Vagina (tissue), 2 donors: Measurements from ENCODE around the gene MAD1L1. TPM values are rescaled to one million over a fixed set of nuclear protein-coding genes. Genes with fewer than 3 reads are reported as not detected.

Experiments
- DNase-seq, 2 donors: peaks; one replicate each; pipeline ENCODE4 v3.0.0-alpha.2; 2017; ENCODE audit errors: extremely low spot score in 2 of 2
- H3K27ac ChIP-seq: fragments of 200-600 bp; sonication (generic); one replicate; pipeline ENCODE4 v1.5.1; 2019
- H3K27me3 ChIP-seq: fragments of 200-600 bp; sonication (generic); one replicate; pipeline ENCODE4 v1.5.1; 2019
- H3K36me3 ChIP-seq, 2 donors: fragments of 200-600 bp; sonication (generic); one replicate each; pipeline ENCODE4 v1.5.1; 2017 to 2019
- H3K4me1 ChIP-seq: fragments of 200-600 bp; sonication (generic); one replicate; pipeline ENCODE4 v1.5.1; 2019
- H3K4me3 ChIP-seq, 2 donors: fragments of 200-600 bp; sonication (generic); 1 replicate in 1 of 2; 2 replicates in 1 of 2; pipeline ENCODE4 v1.5.1; 2016 to 2019
- H3K9me3 ChIP-seq: fragments of 200-600 bp; sonication (generic); one replicate; pipeline ENCODE4 v1.5.1; 2019
- CTCF ChIP-seq, 3 experiments: fragments of 450-650 bp in 2 of 3; fragments of 200-600 bp in 1 of 3; sonication (generic) in 1 of 3; IDR thresholded peaks; one replicate each; pipeline ENCODE4 v1.5.1; 2017 to 2019; ENCODE audit warnings: antibody characterized with exemption in 3 of 3, mild to moderate bottlenecking in 2 of 3, moderate library complexity in 2 of 3
- POLR2A ChIP-seq, 2 donors: fragments of 450-650 bp; IDR thresholded peaks; one replicate each; pipeline ENCODE4 v1.6.1; 2017; ENCODE audit warnings: antibody characterized with exemption in 2 of 2, mild to moderate bottlenecking in 2 of 2, moderate library complexity in 2 of 2
- POLR2AphosphoS5 ChIP-seq, 2 donors: sonication (generic); formaldehyde crosslinking; IDR thresholded peaks; one replicate each; pipeline ENCODE4 v1.9.0; 2017; ENCODE audit warnings: antibody characterized with exemption in 2 of 2, mild to moderate bottlenecking in 2 of 2, low read depth in 1 of 2; ENCODE audit not compliant: insufficient read depth in 1 of 2
- intact Hi-C: fragments of 100-400 bp; cut with DNase I; formaldehyde crosslinking; loops from one replicate; pipeline ENCODE4 v1.15.1; 2023
- total RNA-seq: library from RNA; depleted of rRNA; stranded (reverse); fragments of >200 nt; gene quantifications from one replicate; pipeline ENCODE4 v1.2.3, GENCODE V29; 2016

MAD1L1 gene
- total RNA-seq, 1 donor from 2014 or later, result 62.4 TPM

GRCh38 chr7:2040201-2040892 is 192.4 kb downstream of the MAD1L1 start:
- H3K27me3 ChIP-seq, result no peaks in the 10 kb centered on the region
- peaks cover 12% of the 10 kb centered on the region for H3K4me1 ChIP-seq
- DNase-seq, result no peak
- H3K36me3 ChIP-seq, result no peaks in the 10 kb centered on the region
- H3K4me3 ChIP-seq, result no peak overlapping the region
- H3K27ac ChIP-seq, result no peak overlapping the region
- intact Hi-C loops, result no loop called here
- no peaks in the 10 kb centered on the region for H3K9me3 ChIP-seq
- TF ChIP-seq POLR2AphosphoS5 (IDR thresholded peaks at IDR 0.05; ENCODE audit: insufficient read depth in 1 of 2, low read depth in 1 of 2), result no peak
- no peak for TF ChIP-seq CTCF (IDR thresholded peaks at IDR 0.05)

GRCh38 chr7:2038931-2039728 is 193.6 kb downstream of the MAD1L1 start:
- intact Hi-C loops, result no loop called here
- Histone ChIP-seq H3K27ac (no peak overlapping the region), H3K36me3 (no peaks in the 10 kb centered on the region), H3K4me1 (peaks cover 12% of the 10 kb centered on the region), H3K9me3 (no peaks in the 10 kb centered on the region), H3K4me3 (no peak overlapping the region), H3K27me3 (no peaks in the 10 kb centered on the region)
- no peak for DNase-seq
- TF ChIP-seq POLR2A (IDR thresholded peaks at IDR 0.05) (no peak), CTCF (IDR thresholded peaks at IDR 0.05) (no peak), POLR2AphosphoS5 (IDR thresholded peaks at IDR 0.05; ENCODE audit: insufficient read depth in 1 of 2, low read depth in 1 of 2) (no peak)

GRCh38 chr7:2037808-2038522 is 194.8 kb downstream of the MAD1L1 start:
- DNase-seq, result no peak
- Histone ChIP-seq H3K4me3 (peak overlapping the region; percentile 16 to 37), H3K9me3 (no peaks in the 10 kb centered on the region), H3K36me3 (no peaks in the 10 kb centered on the region), H3K27ac (peak overlapping the region; percentile 66), H3K4me1 (peaks cover 12% of the 10 kb centered on the region), H3K27me3 (no peaks in the 10 kb centered on the region)
- TF ChIP-seq CTCF (IDR thresholded peaks at IDR 0.05), result no peak
- TF ChIP-seq POLR2AphosphoS5 (IDR thresholded peaks at IDR 0.05; ENCODE audit: insufficient read depth in 1 of 2, low read depth in 1 of 2), result no peak
- no peak for TF ChIP-seq POLR2A (IDR thresholded peaks at IDR 0.05)
- intact Hi-C loops, result no loop called here

GRCh38 chr7:2037301-2037807 is 195.4 kb downstream of the MAD1L1 start:
- H3K4me3 ChIP-seq, result peak overlapping the region; percentile 16 to 37
- DNase-seq, result no peak
- H3K4me1 ChIP-seq, result peaks cover 12% of the 10 kb centered on the region
- H3K9me3 ChIP-seq, result no peaks in the 10 kb centered on the region
- intact Hi-C loops, result no loop called here
- peak overlapping the region; percentile 66 for H3K27ac ChIP-seq
- no peaks in the 10 kb centered on the region for H3K36me3 ChIP-seq
- TF ChIP-seq POLR2AphosphoS5 (IDR thresholded peaks at IDR 0.05; ENCODE audit: insufficient read depth in 1 of 2, low read depth in 1 of 2) (no peak), POLR2A (IDR thresholded peaks at IDR 0.05) (no peak), CTCF (IDR thresholded peaks at IDR 0.05) (no peak)
- no peaks in the 10 kb centered on the region for H3K27me3 ChIP-seq
